SKM-1 (cell line): ENCODE results near the gene SYTL3.
"Not testable (repeated sequence)": the region's sequence is repeated elsewhere in the genome, so short reads cannot be mapped to it uniquely, and the experiment has no call there.

ENCODE experiments used
- DNase-seq: peaks from one replicate; lab custom pipeline; 2025; ENCODE audit not compliant: unreplicated experiment; lab: John Stamatoyannopoulos, UW

SYTL3 gene

DNA sequence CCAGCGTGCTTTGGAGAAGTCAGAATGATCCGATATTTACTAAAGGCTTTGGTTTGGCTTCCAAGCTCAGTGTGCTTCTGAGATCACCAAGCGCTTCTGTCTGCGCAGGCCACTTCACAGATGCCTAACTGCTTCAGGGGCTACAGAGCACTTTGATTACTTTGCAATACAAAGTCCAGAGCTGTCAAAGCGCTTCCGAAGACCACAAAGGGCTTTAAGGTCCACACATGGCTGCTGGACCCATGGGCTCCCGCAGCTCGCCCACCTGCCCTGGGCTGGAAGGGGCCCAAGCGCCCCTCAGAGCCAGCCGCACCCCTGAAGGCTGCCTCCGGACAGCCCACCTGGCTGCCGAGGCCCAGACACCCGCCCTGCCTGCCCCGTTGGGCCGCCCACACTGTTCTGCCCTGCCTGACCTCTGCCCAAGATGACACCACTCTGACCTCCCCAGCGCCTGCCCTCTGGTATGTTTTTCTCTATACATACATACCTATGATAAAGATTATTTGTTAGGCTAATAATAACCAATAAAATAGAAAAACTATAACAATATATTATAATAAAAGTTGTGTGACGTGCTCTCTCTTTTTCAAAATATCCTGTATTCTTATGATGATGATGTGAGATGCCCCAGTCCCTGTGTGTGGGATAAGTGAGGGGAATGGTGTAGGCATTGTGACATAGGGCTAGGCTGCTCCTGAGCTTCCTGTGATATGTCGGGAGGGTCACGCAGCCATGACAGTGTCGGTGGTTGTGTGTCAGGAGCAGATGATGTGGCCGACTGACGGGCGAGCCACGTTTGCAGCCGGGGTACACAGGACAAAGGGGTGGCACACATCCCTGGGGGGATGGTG lies 27.9 kb upstream of the SYTL3 start:
- DNase-seq = no peak

GRCh38 chr6:158622545-158623190 lies 27.2 kb upstream of the SYTL3 start:
- no peak for DNase-seq

DNA sequence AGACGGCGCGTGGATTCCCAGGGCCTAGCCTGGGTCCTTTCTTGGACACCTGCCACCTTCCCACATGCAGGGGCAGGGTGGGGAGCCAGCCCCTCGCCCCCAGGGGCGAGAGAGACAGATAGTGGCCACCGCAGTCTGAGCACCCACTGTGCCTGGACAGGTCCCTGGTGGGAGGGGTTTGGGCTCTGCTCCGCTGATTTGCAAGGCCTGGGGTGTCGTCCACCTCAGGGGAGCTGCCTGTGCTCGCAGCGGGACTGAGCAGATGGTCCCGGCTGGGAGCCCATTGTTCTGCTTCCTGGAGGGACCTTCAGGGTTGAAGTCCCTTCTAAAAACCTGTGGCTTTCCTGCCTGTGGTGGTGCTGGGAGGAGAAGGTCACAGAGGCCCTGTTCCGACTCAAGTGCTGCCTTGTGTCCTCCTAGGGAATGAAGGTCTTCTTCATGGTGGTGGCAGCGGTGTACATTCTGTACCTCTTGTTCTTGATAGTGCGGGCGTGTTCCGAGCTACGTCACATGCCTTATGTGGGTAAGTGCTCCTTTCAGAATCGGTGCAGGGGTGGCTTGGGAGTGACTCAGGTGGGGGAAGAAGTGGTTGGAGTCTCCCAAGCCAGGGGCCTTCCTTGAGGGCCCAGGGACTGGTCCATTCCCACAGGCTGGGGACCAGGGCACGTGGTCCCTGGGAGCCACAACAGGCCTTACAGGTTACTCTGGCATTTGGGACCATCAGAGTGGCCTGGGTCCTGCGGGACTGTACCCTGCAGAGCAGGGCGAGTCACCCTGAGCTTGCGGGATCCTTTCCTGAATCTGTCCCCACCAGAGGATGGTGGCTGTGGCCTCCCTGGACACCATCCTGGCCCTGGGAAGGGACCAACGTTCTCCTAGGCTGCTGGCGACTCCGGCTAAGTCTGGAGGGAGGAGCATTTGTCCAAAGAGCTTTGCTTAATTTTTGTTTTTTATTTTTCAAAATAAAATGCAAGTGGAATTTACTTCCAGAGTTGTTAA lies 24.9 kb upstream of the SYTL3 start:
- no peak for DNase-seq

DNA sequence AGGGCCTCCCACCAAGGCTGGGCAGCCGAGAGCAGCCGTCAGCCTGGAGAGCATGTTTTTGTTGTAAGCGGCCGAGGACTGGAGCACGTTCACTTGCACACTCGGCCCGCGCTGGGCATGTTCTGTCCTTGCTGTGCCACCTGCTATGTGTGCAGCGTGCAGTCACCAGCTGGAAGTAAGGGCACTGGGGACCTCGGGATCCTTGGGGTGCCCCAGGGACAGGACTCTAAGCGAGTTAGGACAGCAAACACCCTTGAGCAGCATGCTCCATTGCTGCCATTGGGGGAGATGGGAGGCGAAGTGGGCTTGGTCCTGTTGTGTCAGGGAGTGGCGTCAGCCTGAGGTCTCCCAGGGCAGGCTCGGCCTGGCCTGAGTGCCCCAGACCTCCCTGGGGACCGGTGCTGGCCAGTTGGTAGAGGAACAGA lies 24.0 kb upstream of the SYTL3 start:
- DNase-seq = no peak

- DNase-seq = no peak
These were observed 23.3 kb upstream of the SYTL3 start for GRCh38 chr6:158626360-158627167.

- no peak for DNase-seq
These were observed 22.5 kb upstream of the SYTL3 start for GRCh38 chr6:158627168-158627939.

GRCh38 chr6:158627940-158628211 lies 22.0 kb upstream of the SYTL3 start:
- DNase-seq = no peak

DNA sequence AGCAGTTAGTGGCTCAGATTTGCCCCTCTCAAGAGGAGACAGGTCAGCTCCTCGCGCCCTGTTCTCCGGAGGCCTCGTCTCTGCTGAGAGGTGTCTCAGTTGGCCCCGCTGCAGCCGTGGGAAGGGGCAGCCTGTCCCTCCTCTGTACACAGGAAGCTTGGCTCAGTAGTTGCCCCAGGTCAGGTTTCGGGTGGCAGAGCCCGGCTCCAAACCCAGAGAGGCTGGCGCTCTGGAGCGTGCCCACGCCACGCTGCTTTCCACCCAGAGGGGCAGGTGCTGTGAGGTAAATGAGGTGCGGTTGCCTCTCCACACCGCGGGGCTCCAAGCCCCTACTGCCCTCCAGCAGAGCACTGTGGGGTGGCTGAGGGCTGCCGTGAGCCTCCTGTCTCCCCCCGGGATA lies 21.3 kb upstream of the SYTL3 start:
- DNase-seq = no peak

GRCh38 chr6:158629367-158630221 lies 20.3 kb upstream of the SYTL3 start:
- no peak for DNase-seq

- DNase-seq = no peak
These were observed 18.8 kb upstream of the SYTL3 start for GRCh38 chr6:158630938-158631616.

DNA sequence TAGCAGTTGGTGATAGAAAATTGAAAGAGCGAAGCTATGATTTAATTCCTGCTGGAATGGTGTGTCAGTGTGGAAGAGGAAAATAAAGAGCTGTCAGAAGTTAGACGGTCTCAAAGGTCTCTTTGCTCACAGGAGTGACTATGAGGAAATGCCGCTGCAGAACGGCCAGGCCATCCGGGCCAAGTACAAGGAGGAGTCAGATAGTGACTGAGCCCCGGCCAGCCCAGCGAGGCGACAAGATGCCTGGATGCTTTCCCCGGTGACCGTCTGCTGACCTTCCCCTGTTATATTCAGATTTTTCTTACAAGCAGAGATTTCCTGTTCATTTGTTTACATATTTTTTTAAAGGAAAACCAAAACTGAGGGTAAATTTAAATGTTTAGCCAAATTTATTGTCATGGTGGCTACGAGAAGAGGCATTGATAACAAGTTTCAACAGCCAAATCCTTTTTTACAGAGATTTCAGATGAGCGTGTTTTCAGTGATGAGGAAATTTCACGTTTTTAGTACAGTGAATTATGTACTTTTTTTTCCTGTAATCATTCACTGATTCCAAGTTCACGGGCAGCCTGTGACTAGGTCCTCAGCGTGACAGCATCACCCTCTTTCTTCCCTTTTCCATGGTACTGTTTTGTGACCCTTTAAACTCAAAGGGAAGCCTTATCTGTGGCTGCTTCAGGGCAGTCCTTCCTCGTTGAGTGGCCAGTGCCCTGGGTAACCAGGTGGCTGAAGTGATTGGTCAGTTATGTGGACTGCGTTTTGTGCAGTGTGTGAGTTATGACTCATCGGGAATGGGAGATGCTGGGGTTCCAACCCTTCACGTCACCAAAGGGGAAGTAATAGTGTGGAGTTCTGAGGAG lies 17.9 kb upstream of the SYTL3 start:
- DNase-seq = no peak

DNA sequence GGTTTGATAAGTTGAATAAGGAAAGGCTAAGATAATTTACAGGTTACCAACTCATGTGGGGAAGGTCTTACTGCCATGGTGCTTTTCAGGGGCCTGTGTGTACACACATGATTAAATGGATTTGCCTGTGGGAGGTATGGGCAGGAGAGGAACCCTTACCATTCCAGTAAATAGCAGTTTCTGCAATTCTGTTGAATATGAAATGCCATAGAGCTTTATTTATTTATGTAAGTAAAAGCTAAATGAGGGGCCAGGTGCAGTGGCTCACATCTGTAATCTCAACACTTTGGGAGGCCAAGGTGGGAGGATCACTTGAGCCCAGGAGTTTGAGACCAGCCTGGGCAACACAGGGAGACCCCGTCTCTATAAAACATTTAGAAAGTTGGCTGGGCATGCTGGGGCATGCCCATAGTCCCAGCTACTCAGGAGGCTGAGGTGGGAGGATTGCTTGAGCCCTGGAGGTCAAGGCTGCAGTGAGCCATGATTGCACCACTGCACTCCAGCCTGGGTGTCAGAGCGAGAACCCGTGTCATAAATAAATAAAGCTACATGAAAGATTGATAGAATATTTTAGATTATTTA lies 17.2 kb upstream of the SYTL3 start:
- DNase-seq = not testable (repeated sequence)

DNA sequence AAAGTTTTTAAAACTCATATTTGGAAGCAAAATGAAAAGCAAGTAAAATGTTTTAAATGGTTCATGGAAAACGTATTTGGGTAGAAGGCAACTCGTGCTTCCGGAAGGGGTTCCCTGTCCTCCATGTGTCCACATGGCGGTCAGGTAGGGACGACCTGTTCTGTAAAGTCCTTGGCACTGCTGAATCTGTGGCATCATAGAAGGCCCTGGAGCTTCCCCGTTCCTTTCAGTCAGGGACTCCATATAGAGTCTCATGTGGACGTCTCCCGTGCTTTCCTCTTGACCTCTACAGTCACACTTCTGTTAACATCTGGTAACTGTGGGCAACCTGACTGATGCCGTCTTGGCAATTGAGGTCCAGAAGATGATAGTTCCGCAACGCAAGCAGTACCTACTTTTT lies 16.7 kb upstream of the SYTL3 start:
- DNase-seq = no peak

- no peak for DNase-seq
These were observed 15.0 kb upstream of the SYTL3 start for GRCh38 chr6:158634695-158635426.

GRCh38 chr6:158635427-158636073 lies 14.3 kb upstream of the SYTL3 start:
- DNase-seq = no peak

GRCh38 chr6:158636778-158637177 lies 13.1 kb upstream of the SYTL3 start:
- no peak for DNase-seq
